GM23338 (cell line): ENCODE data around the gene GPR61. TPM values are rescaled to one million over a fixed set of nuclear protein-coding genes. Genes with fewer than 3 reads are reported as not detected.

Experiments used
- ATAC-seq: fragments of 200-7000 bp; cut with Tn5 transposase; 3 replicates; pipeline ENCODE4 v1.9.1; 2020
- DNase-seq: peaks from one replicate; pipeline ENCODE4 v3.0.0-alpha.2; 2015; ENCODE audit warnings: low spot score
- H2AFZ ChIP-seq: fragments of 200-600 bp; sonication (generic); 2 replicates; pipeline ENCODE4 v1.8.0; 2016; ENCODE audit warnings: antibody characterized with exemption, mild to moderate bottlenecking, moderate library complexity
- H3F3A ChIP-seq: fragments of 200-600 bp; sonication (generic); replicated peaks from 2 replicates; pipeline ENCODE4 v1.8.0; 2017; ENCODE audit warnings: antibody characterized with exemption, mixed run types, low read depth
- H3K27ac ChIP-seq: fragments of 200-600 bp; sonication (generic); 2 replicates; pipeline ENCODE4 v1.6.1; 2016; ENCODE audit warnings: low read depth
- H3K27me3 ChIP-seq: fragments of 200-600 bp; sonication (generic); 2 replicates; pipeline ENCODE4 v1.8.0; 2016; ENCODE audit warnings: mild to moderate bottlenecking, mixed run types, moderate library complexity; ENCODE audit not compliant: insufficient read depth
- H3K36me3 ChIP-seq: fragments of 200-600 bp; sonication (generic); 2 replicates; pipeline ENCODE4 v1.8.0; 2016; ENCODE audit warnings: mild to moderate bottlenecking; ENCODE audit not compliant: insufficient read depth
- H3K4me1 ChIP-seq: fragments of 200-600 bp; sonication (generic); 2 replicates; pipeline ENCODE4 v1.8.0; 2016; ENCODE audit warnings: mild to moderate bottlenecking, moderate library complexity; ENCODE audit not compliant: insufficient read depth
- H3K4me2 ChIP-seq: fragments of 200-600 bp; sonication (generic); 2 replicates; pipeline ENCODE4 v1.7.1; 2017; ENCODE audit warnings: mixed run types
- H3K4me3 ChIP-seq: fragments of 200-600 bp; sonication (generic); 2 replicates; pipeline ENCODE4 v1.6.1; 2016; ENCODE audit warnings: mixed run types
- H3K79me2 ChIP-seq: fragments of 200-600 bp; sonication (generic); replicated peaks from 2 replicates; pipeline ENCODE4 v1.8.0; 2017; ENCODE audit warnings: mild to moderate bottlenecking; ENCODE audit not compliant: insufficient read depth
- H3K9me2 ChIP-seq: fragments of 200-600 bp; sonication (generic); 2 replicates; pipeline ENCODE4 v1.8.0; 2017; ENCODE audit not compliant: insufficient read depth
- H4K20me1 ChIP-seq: fragments of 200-600 bp; sonication (generic); replicated peaks from 2 replicates; pipeline ENCODE4 v1.8.0; 2017; ENCODE audit warnings: mild to moderate bottlenecking; ENCODE audit not compliant: insufficient read depth
- H3K27ac Mint-ChIP-seq: 2 replicates; pipeline ENCODE4 v1.8.0; 2020; ENCODE audit warnings: inconsistent platforms, mild to moderate bottlenecking, moderate library complexity, mixed read lengths
- H3K27me3 Mint-ChIP-seq: 3 replicates; pipeline ENCODE4 v1.8.0; 2022; ENCODE audit warnings: low read depth, mild to moderate bottlenecking, moderate library complexity, mixed read lengths, inconsistent platforms; ENCODE audit not compliant: insufficient read depth, poor library complexity
- H3K36me3 Mint-ChIP-seq: 3 replicates; pipeline ENCODE4 v1.8.0; 2021; ENCODE audit warnings: low read depth, mild to moderate bottlenecking, inconsistent platforms, moderate library complexity, mixed read lengths
- H3K4me1 Mint-ChIP-seq: 3 replicates; pipeline ENCODE4 v1.8.0; 2020; ENCODE audit warnings: mild to moderate bottlenecking, inconsistent platforms, mixed read lengths
- H3K4me3 Mint-ChIP-seq: 3 replicates; pipeline ENCODE4 v1.8.0; 2021; ENCODE audit warnings: moderate library complexity, mild to moderate bottlenecking, inconsistent platforms, mixed read lengths
- H3K9me3 Mint-ChIP-seq: 3 replicates; pipeline ENCODE4 v1.8.0; 2020; ENCODE audit warnings: moderate library complexity, mild to moderate bottlenecking, inconsistent platforms, mixed read lengths
- EZH2 ChIP-seq: fragments of 200-600 bp; sonication (generic); IDR thresholded peaks from one replicate; pipeline ENCODE4 v1.8.0; 2017; ENCODE audit warnings: antibody characterized with exemption, mild to moderate bottlenecking, low read depth; ENCODE audit not compliant: unreplicated experiment
- EZH2phosphoT487 ChIP-seq: fragments of 200-600 bp; sonication (generic); IDR thresholded peaks from one replicate; pipeline ENCODE4 v1.8.1; 2018; ENCODE audit warnings: antibody characterized with exemption; ENCODE audit not compliant: unreplicated experiment
- NANOG ChIP-seq: IDR thresholded peaks from 2 replicates; pipeline ENCODE4 v1.6.1; 2016; ENCODE audit warnings: antibody characterized with exemption, borderline replicate concordance
- POLR2AphosphoS5 ChIP-seq: IDR thresholded peaks from 2 replicates; pipeline ENCODE4 v1.6.1; 2016; ENCODE audit warnings: antibody characterized with exemption, low read depth
- REST ChIP-seq: IDR thresholded peaks from one replicate; pipeline ENCODE4 v1.6.1; 2018; ENCODE audit warnings: antibody characterized with exemption; ENCODE audit not compliant: unreplicated experiment
- STAT1 ChIP-seq: IDR thresholded peaks from one replicate; pipeline ENCODE4 v1.6.1; 2016; ENCODE audit warnings: antibody characterized with exemption; ENCODE audit not compliant: unreplicated experiment
- ZNF114 ChIP-seq: fragments of 250-450 bp; sonication (Bioruptor Pico); IDR thresholded peaks from 2 replicates; pipeline ENCODE4 v1.5.0; 2020; ENCODE audit warnings: mild to moderate bottlenecking, moderate library complexity
- ZNF331 ChIP-seq: fragments of 250-450 bp; sonication (Bioruptor Pico); IDR thresholded peaks from 2 replicates; pipeline ENCODE4 v1.5.0; 2020; ENCODE audit warnings: low read depth, mild to moderate bottlenecking, moderate library complexity
- ZNF462 ChIP-seq: fragments of 250-450 bp; sonication (Bioruptor Pico); IDR thresholded peaks from 2 replicates; pipeline ENCODE4 v1.5.0; 2020; ENCODE audit warnings: mild to moderate bottlenecking, moderate library complexity
- polyA plus RNA-seq: library from polyadenylated mRNA; unstranded; fragments of >200 nt; fragmentation: Nextera tagmentation; extraction: Ambion mirVana; gene quantifications from 2 replicates; pipeline ENCODE4 v1.2.1, GENCODE V29; 2016
- small RNA-seq: library from RNA; depleted of rRNA; stranded (forward); fragments of <200 nt; gene quantifications from one replicate; pipeline ENCODE3, GENCODE V24; 2014; ENCODE audit warnings: low replicate concordance
- total RNA-seq: library from RNA; depleted of rRNA; stranded (reverse); fragments of >200 nt; shearing (Covaris generic); gene quantifications from 2 replicates; pipeline ENCODE4 v1.2.3, GENCODE V29; 2014; rRNA removed

Gene GPR61
- total and polyA plus RNA-seq, 2 experiments from 2014 or later: 0.13 TPM; not detected in 1

- no peaks in the 10 kb centered on the region for H3K4me1 ChIP-seq
- H4K20me1 ChIP-seq: 0 out of 2 replicates have a peak, but pooled peaks cover 5% of the 10 kb centered on the region
- H3K79me2 ChIP-seq: no peaks in the 10 kb centered on the region
- TF ChIP-seq REST (no peak), STAT1 (no peak), EZH2 (no peak), POLR2AphosphoS5 (no peak), ZNF114 (CRISPR knock-in tag) (no peak), NANOG (no peak), ZNF462 (CRISPR knock-in tag) (no peak), ZNF331 (CRISPR knock-in tag) (no peak), EZH2phosphoT487 (no peak)
- Mint-ChIP-seq H3K4me3 (no peak overlapping the region), H3K27ac (no peak overlapping the region), H3K27me3 (no peaks in the 10 kb centered on the region), H3K4me1 (peaks cover 2% of the 10 kb centered on the region; the same call in 1 of the 3 replicates), H3K36me3 (peaks cover 11% of the 10 kb centered on the region; the same call in 2 of the 3 replicates), H3K9me3 (no peaks in the 10 kb centered on the region)
- no peak for DNase-seq
- H2AFZ ChIP-seq: no peak overlapping the region
- H3F3A ChIP-seq: no peaks in the 10 kb centered on the region
- H3K4me3 ChIP-seq: no peak overlapping the region
- no peak overlapping the region for H3K4me2 ChIP-seq
- H3K9me2 ChIP-seq: no peaks in the 10 kb centered on the region
- H3K36me3 ChIP-seq: peaks cover 15% of the 10 kb centered on the region; the same call in 1 of the 2 replicates
- H3K27ac ChIP-seq: no peak overlapping the region
- ATAC-seq: no peak
- no peaks in the 10 kb centered on the region for H3K27me3 ChIP-seq
Observed at GRCh38 chr1:109595531-109595930, 55.9 kb downstream of the GPR61 start.

Small RNA genes lying within 50 kb of the gene (small RNA-seq; reads per million reads assigned to genes)
- gene RNU6V: not detected

Other genes with a start within 250 kb of the GPR61 start
- gene MYBPHL, start 232.9 kb upstream of the GPR61 start, total RNA-seq: not detected in 2 replicates
- 0.68 TPM in 1 of 2 replicates, not detected in the other for gene MYBPHL, start 232.9 kb upstream of the GPR61 start, polyA plus RNA-seq
- gene SORT1, start 142.0 kb upstream of the GPR61 start, total RNA-seq: 51.7 and 55.4 TPM in 2 replicates
- 10.3 and 10.9 TPM in 2 replicates for gene SORT1, start 142.0 kb upstream of the GPR61 start, polyA plus RNA-seq
- 94.2 and 104 TPM in 2 replicates for gene PSMA5, start 113.4 kb upstream of the GPR61 start, total RNA-seq
- 107 and 126 TPM in 2 replicates for gene PSMA5, start 113.4 kb upstream of the GPR61 start, polyA plus RNA-seq
- 0.49 and 1.6 TPM in 2 replicates for gene SYPL2, start 73.3 kb upstream of the GPR61 start, total RNA-seq
- gene SYPL2, start 73.3 kb upstream of the GPR61 start, polyA plus RNA-seq: 0.40 and 0.56 TPM in 2 replicates
- 9.4 and 9.9 TPM in 2 replicates for gene ATXN7L2, start 56.0 kb upstream of the GPR61 start, total RNA-seq
- gene ATXN7L2, start 56.0 kb upstream of the GPR61 start, polyA plus RNA-seq: 8.0 and 9.4 TPM in 2 replicates
- gene CYB561D1, start 45.8 kb upstream of the GPR61 start, total RNA-seq: 2.7 and 4.4 TPM in 2 replicates
- 0.89 and 0.95 TPM in 2 replicates for gene CYB561D1, start 45.8 kb upstream of the GPR61 start, polyA plus RNA-seq
- gene AMIGO1, start 30.1 kb upstream of the GPR61 start, total RNA-seq: 2.3 and 3.8 TPM in 2 replicates
- 0.53 and 0.61 TPM in 2 replicates for gene AMIGO1, start 30.1 kb upstream of the GPR61 start, polyA plus RNA-seq
- 9.6 and 10.2 TPM in 2 replicates for gene GNAI3, start 8.7 kb downstream of the GPR61 start, total RNA-seq
- gene GNAI3, start 8.7 kb downstream of the GPR61 start, polyA plus RNA-seq: 4.0 and 4.5 TPM in 2 replicates
- 0.21 TPM in 1 of 2 replicates, not detected in the other for gene GNAT2, start 79.7 kb downstream of the GPR61 start, total RNA-seq
- not detected in 2 replicates for gene GNAT2, start 79.7 kb downstream of the GPR61 start, polyA plus RNA-seq
- 58.6 and 62.1 TPM in 2 replicates for gene AMPD2, start 80.0 kb downstream of the GPR61 start, total RNA-seq
- gene AMPD2, start 80.0 kb downstream of the GPR61 start, polyA plus RNA-seq: 23.1 and 24.5 TPM in 2 replicates
- gene GSTM4, start 116.2 kb downstream of the GPR61 start, total RNA-seq: 8.6 and 12.8 TPM in 2 replicates
- gene GSTM4, start 116.2 kb downstream of the GPR61 start, polyA plus RNA-seq: 12.9 and 17.3 TPM in 2 replicates
- 8.9 and 20.3 TPM in 2 replicates for gene GSTM2, start 128.2 kb downstream of the GPR61 start, total RNA-seq
- 12.1 and 16.0 TPM in 2 replicates for gene GSTM2, start 128.2 kb downstream of the GPR61 start, polyA plus RNA-seq
- not detected in 2 replicates for gene GSTM1, start 147.9 kb downstream of the GPR61 start, total RNA-seq
- not detected in 2 replicates for gene GSTM1, start 147.9 kb downstream of the GPR61 start, polyA plus RNA-seq
- gene GSTM5, start 172.4 kb downstream of the GPR61 start, total RNA-seq: 2.5 and 4.8 TPM in 2 replicates
- 4.4 and 5.0 TPM in 2 replicates for gene GSTM5, start 172.4 kb downstream of the GPR61 start, polyA plus RNA-seq
- gene GSTM3, start 201.2 kb downstream of the GPR61 start, total RNA-seq: 3.1 and 7.4 TPM in 2 replicates
- 3.9 and 4.1 TPM in 2 replicates for gene GSTM3, start 201.2 kb downstream of the GPR61 start, polyA plus RNA-seq
- gene EPS8L3, start 224.1 kb downstream of the GPR61 start, total RNA-seq: not detected in 2 replicates
- gene EPS8L3, start 224.1 kb downstream of the GPR61 start, polyA plus RNA-seq: not detected in 2 replicates